ENCODE measurements around the gene MYCN.

DNA sequence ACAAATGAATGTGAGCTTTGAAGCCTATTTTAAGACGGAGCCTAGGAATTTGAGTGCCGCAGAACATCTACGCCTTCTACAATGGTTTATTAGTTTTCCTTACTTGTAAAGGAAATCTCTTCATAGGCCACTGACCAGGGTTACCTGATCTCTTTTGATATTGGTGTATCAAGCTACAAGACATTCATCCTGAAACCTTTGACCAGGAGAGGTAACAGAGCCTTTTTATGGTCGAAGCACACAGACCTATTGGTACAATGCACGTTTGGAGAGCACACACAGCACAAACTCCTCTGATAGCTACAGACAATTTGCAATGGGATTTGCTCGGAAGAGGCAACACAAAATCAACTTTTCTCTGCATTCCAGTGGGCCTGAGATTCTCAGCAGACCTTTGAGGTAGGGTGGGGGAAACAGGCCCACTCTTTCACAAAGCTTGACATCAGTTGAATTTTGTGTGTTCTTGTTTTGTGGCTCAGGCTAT lies 12.8 kb downstream of the MYCN start:
- no peak for TF ChIP-seq CTCF (IDR thresholded peaks at IDR 0.05)
- no peak for TF ChIP-seq POLR2A (IDR thresholded peaks at IDR 0.05)

Measured in ovary (tissue), 3 donors.